Astrocyte (in vitro differentiated cells and primary cell): ENCODE data around the gene ANKRD39. TPM values are rescaled to one million over a fixed set of nuclear protein-coding genes. Genes with fewer than 3 reads are reported as not detected.

Experiments used
- DNase-seq: peaks from one replicate; pipeline ENCODE4 v3.0.0-alpha.2; 2010; ENCODE audit warnings: low read depth
- FAIRE-seq: peaks from 2 replicates; lab custom pipeline; 2011; peaks lifted over from hg19 to GRCh38; lab: Jason Lieb, UNC
- H2AFZ ChIP-seq: 2 replicates; pipeline ENCODE4 v1.6.0; 2012; ENCODE audit warnings: low read depth, low read length, inconsistent platforms
- H3K27ac ChIP-seq: 2 replicates; pipeline ENCODE4 v1.5.1; 2011; ENCODE audit warnings: low read depth, low read length, inconsistent platforms
- H3K27me3 ChIP-seq: 2 replicates; pipeline ENCODE4 v1.6.0; 2011; ENCODE audit warnings: low read length, inconsistent platforms; ENCODE audit not compliant: insufficient read depth
- H3K36me3 ChIP-seq: 2 replicates; pipeline ENCODE4 v1.5.1; 2011; ENCODE audit warnings: low read length, inconsistent platforms; ENCODE audit not compliant: insufficient read depth
- H3K4me1 ChIP-seq: 2 replicates; pipeline ENCODE4 v1.5.1; 2011; ENCODE audit warnings: low read length, inconsistent platforms; ENCODE audit not compliant: insufficient read depth
- H3K4me2 ChIP-seq: 2 replicates; pipeline ENCODE4 v1.6.0; 2012; ENCODE audit warnings: low read length, inconsistent platforms
- H3K4me3 ChIP-seq: 2 replicates; pipeline ENCODE4 v1.5.1; 2011; ENCODE audit warnings: low read depth, mild to moderate bottlenecking, low read length, inconsistent platforms; ENCODE audit not compliant: insufficient read depth
- H3K79me2 ChIP-seq: 2 replicates; pipeline ENCODE4 v1.6.0; 2012; ENCODE audit warnings: mild to moderate bottlenecking, low read length, inconsistent platforms; ENCODE audit not compliant: insufficient read depth
- H3K9ac ChIP-seq: 2 replicates; pipeline ENCODE4 v1.6.0; 2012; ENCODE audit warnings: mild to moderate bottlenecking, low read length, inconsistent platforms
- H3K9me3 ChIP-seq: 2 replicates; pipeline ENCODE4 v1.5.1; 2012; ENCODE audit warnings: low read depth, mild to moderate bottlenecking, low read length, inconsistent platforms; ENCODE audit not compliant: insufficient read depth
- H4K20me1 ChIP-seq: 2 replicates; pipeline ENCODE4 v1.6.0; 2012; ENCODE audit warnings: low read length, inconsistent platforms; ENCODE audit not compliant: insufficient read depth
- H3K27ac Mint-ChIP-seq: one replicate; pipeline ENCODE4 v1.8.0; 2021; ENCODE audit warnings: mild to moderate bottlenecking, mixed read lengths; ENCODE audit not compliant: unreplicated experiment
- H3K27me3 Mint-ChIP-seq: one replicate; pipeline ENCODE4 v1.8.0; 2021; ENCODE audit warnings: low read depth, mixed read lengths; ENCODE audit not compliant: unreplicated experiment
- H3K36me3 Mint-ChIP-seq: one replicate; pipeline ENCODE4 v1.8.0; 2021; ENCODE audit warnings: low read depth, mixed read lengths; ENCODE audit not compliant: unreplicated experiment
- H3K4me1 Mint-ChIP-seq: one replicate; pipeline ENCODE4 v1.8.0; 2021; ENCODE audit warnings: low read depth, mixed read lengths; ENCODE audit not compliant: unreplicated experiment
- H3K4me3 Mint-ChIP-seq: one replicate; pipeline ENCODE4 v1.8.0; 2021; ENCODE audit warnings: mild to moderate bottlenecking, moderate library complexity, mixed read lengths; ENCODE audit not compliant: unreplicated experiment
- H3K9me3 Mint-ChIP-seq: one replicate; pipeline ENCODE4 v1.8.0; 2021; ENCODE audit warnings: mild to moderate bottlenecking, mixed read lengths; ENCODE audit not compliant: unreplicated experiment
- EZH2 ChIP-seq: IDR thresholded peaks from 2 replicates; pipeline ENCODE4 v1.6.1; 2012; ENCODE audit warnings: mild to moderate bottlenecking, low read length, inconsistent platforms; ENCODE audit not compliant: insufficient read depth
- total RNA-seq: library from RNA; stranded (reverse); gene quantifications from 2 replicates; pipeline ENCODE4 v1.2.1, GENCODE V29; 2021
- TF ChIP-seq, protein P1 (sequence below): IDR thresholded peaks from 2 replicates; pipeline ENCODE4 v1.5.1; 2011; ENCODE audit warnings: low read depth, mild to moderate bottlenecking, inconsistent platforms, low read length, moderate library complexity; ENCODE audit not compliant: insufficient read depth

Gene ANKRD39
- total RNA-seq, 1 donor from 2014 or later, result 13.7 TPM

DNA sequence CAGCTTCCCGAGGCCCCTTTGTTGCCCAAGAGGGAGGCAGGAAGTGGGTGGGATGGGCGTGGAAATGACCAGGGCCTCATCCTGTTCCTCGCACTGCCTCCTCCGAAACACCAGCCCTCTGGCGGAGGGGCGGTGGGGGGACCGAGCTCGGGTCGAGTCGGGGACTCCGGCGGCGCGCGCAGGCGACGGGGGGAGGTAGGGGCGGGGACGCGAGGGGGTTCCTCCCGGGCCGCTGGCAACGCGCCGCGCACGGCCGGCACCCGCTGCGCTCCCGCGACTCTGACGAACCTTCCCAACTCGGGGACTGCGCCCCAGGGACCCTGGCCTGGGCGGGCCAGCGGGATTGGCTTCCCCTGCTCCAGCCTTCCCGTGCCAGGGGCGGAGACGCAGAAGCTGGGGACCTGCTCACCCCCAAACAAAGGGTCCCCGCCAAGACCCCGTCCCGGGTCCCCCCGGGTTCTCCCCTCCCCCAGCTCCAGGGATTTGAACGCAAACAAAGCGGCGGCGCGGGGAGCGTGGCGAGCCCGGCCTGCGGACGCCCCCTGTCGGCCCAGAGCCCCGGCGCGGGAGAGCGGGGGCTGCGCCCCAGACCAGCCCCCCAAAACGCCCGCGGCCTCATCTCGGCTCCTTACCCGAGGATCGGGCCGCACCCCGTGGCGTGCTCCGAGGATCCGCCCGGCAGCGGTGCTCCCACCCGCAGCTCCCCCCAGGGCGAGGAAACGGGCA, 10.9 kb upstream of the ANKRD39 start:
- peak overlapping the region; percentile 83 for H3K4me3 ChIP-seq
- peaks cover 42% of the 10 kb centered on the region for H4K20me1 ChIP-seq
- H3K27ac Mint-ChIP-seq, result no peak overlapping the region
- no peaks in the 10 kb centered on the region for H3K9me3 Mint-ChIP-seq
- FAIRE-seq, result no peak
- peak overlapping the region; percentile 98 for H3K4me2 ChIP-seq
- no peaks in the 10 kb centered on the region for H3K27me3 ChIP-seq
- peak overlapping the region; percentile 92 for H3K9ac ChIP-seq
- peaks cover 48% of the 10 kb centered on the region for H3K79me2 ChIP-seq
- no peaks in the 10 kb centered on the region for H3K9me3 ChIP-seq
- H3K4me1 ChIP-seq, result peaks cover 30% of the 10 kb centered on the region
- peak; percentile 82 for DNase-seq
- H3K4me3 Mint-ChIP-seq, result peak overlapping the region; percentile 90
- peak overlapping the region; percentile 72 for H3K27ac ChIP-seq
- TF ChIP-seq, protein P1, sequence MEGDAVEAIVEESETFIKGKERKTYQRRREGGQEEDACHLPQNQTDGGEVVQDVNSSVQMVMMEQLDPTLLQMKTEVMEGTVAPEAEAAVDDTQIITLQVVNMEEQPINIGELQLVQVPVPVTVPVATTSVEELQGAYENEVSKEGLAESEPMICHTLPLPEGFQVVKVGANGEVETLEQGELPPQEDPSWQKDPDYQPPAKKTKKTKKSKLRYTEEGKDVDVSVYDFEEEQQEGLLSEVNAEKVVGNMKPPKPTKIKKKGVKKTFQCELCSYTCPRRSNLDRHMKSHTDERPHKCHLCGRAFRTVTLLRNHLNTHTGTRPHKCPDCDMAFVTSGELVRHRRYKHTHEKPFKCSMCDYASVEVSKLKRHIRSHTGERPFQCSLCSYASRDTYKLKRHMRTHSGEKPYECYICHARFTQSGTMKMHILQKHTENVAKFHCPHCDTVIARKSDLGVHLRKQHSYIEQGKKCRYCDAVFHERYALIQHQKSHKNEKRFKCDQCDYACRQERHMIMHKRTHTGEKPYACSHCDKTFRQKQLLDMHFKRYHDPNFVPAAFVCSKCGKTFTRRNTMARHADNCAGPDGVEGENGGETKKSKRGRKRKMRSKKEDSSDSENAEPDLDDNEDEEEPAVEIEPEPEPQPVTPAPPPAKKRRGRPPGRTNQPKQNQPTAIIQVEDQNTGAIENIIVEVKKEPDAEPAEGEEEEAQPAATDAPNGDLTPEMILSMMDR, result peak; percentile 26
- TF ChIP-seq EZH2, result no peak
- peak overlapping the region; percentile 74 for H2AFZ ChIP-seq
- no peaks in the 10 kb centered on the region for H3K27me3 Mint-ChIP-seq
- H3K4me1 Mint-ChIP-seq, result peaks cover 14% of the 10 kb centered on the region
- H3K36me3 ChIP-seq, result peaks cover 17% of the 10 kb centered on the region
- no peaks in the 10 kb centered on the region for H3K36me3 Mint-ChIP-seq

DNA sequence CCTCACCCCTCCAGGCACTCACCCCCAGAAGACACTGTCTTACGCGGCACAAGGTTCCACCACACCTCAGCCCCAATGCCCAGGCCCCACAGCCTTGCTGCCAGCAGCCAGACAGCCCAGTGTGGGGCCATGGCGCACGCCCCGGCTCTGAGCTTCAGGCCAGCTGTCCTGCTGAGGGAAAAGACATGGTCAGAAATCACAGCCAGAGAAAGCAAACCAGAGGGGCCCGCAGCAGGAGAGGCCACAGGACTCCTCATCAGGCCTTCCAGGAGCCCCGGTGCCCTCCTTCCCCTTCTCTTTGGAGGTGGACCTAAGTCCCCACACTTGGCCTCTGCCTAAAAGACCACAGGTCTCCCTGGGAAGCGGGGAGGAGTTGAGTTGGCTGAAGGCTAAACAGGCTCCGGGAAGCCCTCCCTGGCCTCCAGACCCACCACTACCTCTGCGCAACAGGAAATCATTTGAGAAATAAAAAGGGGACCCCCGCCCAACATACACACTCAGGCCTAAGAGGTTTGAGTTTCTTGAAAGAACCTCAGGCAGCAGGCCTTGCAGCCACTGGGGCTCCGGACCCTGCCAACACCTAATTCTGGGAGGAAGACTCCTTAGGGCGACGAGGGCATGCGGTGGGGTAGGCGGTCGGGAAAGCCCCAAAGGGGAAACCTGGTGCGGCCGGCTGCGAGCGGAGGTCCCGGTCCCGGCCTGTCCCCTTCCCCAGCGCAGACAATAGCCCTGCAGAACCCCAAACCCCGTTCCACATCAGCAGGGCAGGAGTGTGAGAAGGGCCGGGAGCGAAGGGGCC, 10.1 kb upstream of the ANKRD39 start:
- Mint-ChIP-seq H3K4me3 (peak overlapping the region; percentile 90), H3K9me3 (no peaks in the 10 kb centered on the region), H3K36me3 (peaks cover 5% of the 10 kb centered on the region), H3K4me1 (peaks cover 11% of the 10 kb centered on the region), H3K27ac (peak overlapping the region; percentile 84), H3K27me3 (no peaks in the 10 kb centered on the region)
- peaks cover 48% of the 10 kb centered on the region for H3K79me2 ChIP-seq
- FAIRE-seq (no peak), DNase-seq (no peak)
- no peaks in the 10 kb centered on the region for H3K9me3 ChIP-seq
- peaks cover 24% of the 10 kb centered on the region for H3K36me3 ChIP-seq
- peak overlapping the region; percentile 98 for H3K4me2 ChIP-seq
- peaks cover 50% of the 10 kb centered on the region for H4K20me1 ChIP-seq
- peak overlapping the region; percentile 92 for H3K9ac ChIP-seq
- peak overlapping the region; percentile 72 for H3K27ac ChIP-seq
- peak overlapping the region; percentile 83 for H3K4me3 ChIP-seq
- H3K4me1 ChIP-seq, result peaks cover 29% of the 10 kb centered on the region
- peak overlapping the region; percentile 58 for H2AFZ ChIP-seq
- H3K27me3 ChIP-seq, result no peaks in the 10 kb centered on the region
- TF ChIP-seq, protein P1, result no peak
- TF ChIP-seq EZH2, result no peak
